ENCODE measurements around the gene PDCD7. TPM values are rescaled to one million over a fixed set of nuclear protein-coding genes. Genes with fewer than 3 reads are reported as not detected.

PDCD7 gene
- total RNA-seq, 1 donor from 2014 or later, result 19.3 TPM

DNA sequence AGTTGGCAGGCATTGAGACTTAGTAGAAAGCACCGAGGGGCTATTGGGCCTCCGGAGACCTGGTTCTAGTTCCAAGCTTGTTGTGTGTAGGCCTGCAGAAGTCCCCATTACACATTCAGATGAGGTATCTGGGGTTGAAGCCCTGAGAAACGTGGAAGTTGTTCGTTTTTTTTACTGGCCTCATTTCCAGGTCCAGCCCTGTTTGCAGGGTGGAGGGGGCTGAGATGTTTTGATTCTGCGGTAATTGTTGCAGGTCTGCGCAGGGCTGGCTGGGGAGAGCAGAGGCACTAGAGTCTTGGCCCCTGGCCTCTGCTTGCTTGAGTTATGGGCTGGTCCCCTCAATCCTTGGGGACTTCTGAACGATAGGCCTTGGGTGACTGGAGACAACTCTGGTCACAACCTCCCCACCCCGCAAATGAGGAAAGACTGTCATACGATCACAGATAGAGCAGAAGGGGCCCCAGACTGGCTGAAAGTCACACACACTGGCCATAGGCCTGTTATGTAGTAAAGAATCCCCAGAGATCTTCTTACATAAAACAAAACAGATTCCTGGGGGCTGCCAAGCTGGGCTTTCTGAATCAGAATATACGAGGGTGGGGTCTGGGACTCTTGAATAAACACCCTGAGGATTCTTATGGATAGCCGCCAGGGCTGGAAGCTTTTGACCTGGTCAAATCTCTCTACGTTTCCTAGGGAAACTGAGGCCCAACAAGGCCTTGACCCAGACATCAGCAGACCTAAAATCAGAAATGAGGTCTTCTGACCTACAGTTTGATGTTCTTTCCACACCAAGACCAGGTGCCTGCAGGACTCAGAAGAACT, 41.5 kb downstream of the PDCD7 start:
- H3K27ac Mint-ChIP-seq (ENCODE audit: unreplicated experiment), result no peak overlapping the region
- H3K9me3 Mint-ChIP-seq (ENCODE audit: unreplicated experiment), result no peaks in the 10 kb centered on the region
- TF ChIP-seq, protein P1, sequence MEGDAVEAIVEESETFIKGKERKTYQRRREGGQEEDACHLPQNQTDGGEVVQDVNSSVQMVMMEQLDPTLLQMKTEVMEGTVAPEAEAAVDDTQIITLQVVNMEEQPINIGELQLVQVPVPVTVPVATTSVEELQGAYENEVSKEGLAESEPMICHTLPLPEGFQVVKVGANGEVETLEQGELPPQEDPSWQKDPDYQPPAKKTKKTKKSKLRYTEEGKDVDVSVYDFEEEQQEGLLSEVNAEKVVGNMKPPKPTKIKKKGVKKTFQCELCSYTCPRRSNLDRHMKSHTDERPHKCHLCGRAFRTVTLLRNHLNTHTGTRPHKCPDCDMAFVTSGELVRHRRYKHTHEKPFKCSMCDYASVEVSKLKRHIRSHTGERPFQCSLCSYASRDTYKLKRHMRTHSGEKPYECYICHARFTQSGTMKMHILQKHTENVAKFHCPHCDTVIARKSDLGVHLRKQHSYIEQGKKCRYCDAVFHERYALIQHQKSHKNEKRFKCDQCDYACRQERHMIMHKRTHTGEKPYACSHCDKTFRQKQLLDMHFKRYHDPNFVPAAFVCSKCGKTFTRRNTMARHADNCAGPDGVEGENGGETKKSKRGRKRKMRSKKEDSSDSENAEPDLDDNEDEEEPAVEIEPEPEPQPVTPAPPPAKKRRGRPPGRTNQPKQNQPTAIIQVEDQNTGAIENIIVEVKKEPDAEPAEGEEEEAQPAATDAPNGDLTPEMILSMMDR (IDR thresholded peaks at IDR 0.05; ENCODE audit: unreplicated experiment), result no peak

DNA sequence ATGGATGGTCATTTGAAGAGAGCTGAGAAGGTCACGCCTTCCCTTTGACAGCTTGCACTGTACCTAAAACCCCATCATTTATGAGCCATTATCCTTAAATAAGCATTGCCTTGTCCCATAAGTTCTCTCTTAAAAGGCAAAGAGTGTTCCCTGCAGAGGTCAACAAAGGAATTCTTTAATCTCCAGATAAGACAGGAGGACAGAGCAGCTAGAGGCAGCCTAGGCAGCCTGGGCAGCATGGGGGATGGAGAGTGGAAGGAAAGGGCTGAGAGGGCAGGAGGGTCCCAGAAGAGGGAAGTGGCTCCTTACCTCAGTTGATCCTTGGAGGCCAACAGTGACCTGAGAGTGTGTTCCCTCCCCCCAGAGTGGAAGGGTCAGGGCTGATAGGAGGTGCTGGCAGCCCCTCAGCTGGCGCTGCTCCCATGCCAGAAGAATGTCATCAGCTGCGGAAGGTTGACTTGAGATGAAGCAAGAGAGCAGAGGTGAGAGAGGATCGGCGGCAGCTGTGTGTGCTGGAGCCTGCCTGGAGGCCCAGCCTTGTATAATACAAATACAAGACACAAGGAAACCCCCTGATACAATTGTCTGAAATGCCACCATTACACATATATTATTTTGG, 44.3 kb downstream of the PDCD7 start:
- Mint-ChIP-seq H3K36me3 (ENCODE audit: low read depth, unreplicated experiment) (no peaks in the 10 kb centered on the region), H3K27me3 (ENCODE audit: unreplicated experiment) (no peaks in the 10 kb centered on the region), H3K9me3 (ENCODE audit: unreplicated experiment) (no peaks in the 10 kb centered on the region), H3K4me3 (ENCODE audit: unreplicated experiment) (no peak overlapping the region), H3K27ac (ENCODE audit: unreplicated experiment) (peak overlapping the region; percentile 30), H3K4me1 (ENCODE audit: unreplicated experiment) (peaks cover 2% of the 10 kb centered on the region)
- DNase-seq (ENCODE audit: low spot score), result no peak
- TF ChIP-seq, protein P1 (IDR thresholded peaks at IDR 0.05; ENCODE audit: unreplicated experiment), result no peak

More for the DNA sequence above, 41.5 kb downstream of the PDCD7 start:
- Mint-ChIP-seq H3K4me3 (ENCODE audit: unreplicated experiment) (no peak overlapping the region), H3K4me1 (ENCODE audit: unreplicated experiment) (no peaks in the 10 kb centered on the region), H3K36me3 (ENCODE audit: low read depth, unreplicated experiment) (no peaks in the 10 kb centered on the region), H3K27me3 (ENCODE audit: unreplicated experiment) (no peaks in the 10 kb centered on the region)
- no peak for DNase-seq (ENCODE audit: low spot score)

DNA sequence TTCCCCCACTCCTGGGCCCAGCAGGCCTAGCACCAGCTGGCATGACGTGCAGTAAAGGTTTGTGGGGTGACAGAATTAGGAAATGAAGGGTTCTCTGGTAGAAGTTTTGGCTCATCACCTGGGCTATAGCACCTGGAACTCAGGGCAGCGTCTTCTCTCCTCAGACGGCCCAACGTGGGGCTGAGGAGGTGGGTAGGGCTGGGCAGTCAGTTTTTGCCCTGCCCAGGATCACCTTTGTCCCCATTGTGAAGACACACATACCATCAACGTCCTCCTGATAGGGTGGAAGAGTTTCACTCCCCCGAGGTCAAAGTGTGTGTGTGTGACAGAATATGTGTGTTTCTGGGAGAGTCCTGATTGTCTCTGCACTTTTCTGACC, 45.0 kb downstream of the PDCD7 start:
- DNase-seq (ENCODE audit: low spot score), result no peak
- TF ChIP-seq, protein P1 (IDR thresholded peaks at IDR 0.05; ENCODE audit: unreplicated experiment), result no peak
- Mint-ChIP-seq H3K4me1 (ENCODE audit: unreplicated experiment) (peaks cover 9% of the 10 kb centered on the region), H3K4me3 (ENCODE audit: unreplicated experiment) (no peak overlapping the region), H3K9me3 (ENCODE audit: unreplicated experiment) (no peaks in the 10 kb centered on the region), H3K27me3 (ENCODE audit: unreplicated experiment) (peaks cover 3% of the 10 kb centered on the region), H3K27ac (ENCODE audit: unreplicated experiment) (no peak overlapping the region), H3K36me3 (ENCODE audit: low read depth, unreplicated experiment) (no peaks in the 10 kb centered on the region)

DNA sequence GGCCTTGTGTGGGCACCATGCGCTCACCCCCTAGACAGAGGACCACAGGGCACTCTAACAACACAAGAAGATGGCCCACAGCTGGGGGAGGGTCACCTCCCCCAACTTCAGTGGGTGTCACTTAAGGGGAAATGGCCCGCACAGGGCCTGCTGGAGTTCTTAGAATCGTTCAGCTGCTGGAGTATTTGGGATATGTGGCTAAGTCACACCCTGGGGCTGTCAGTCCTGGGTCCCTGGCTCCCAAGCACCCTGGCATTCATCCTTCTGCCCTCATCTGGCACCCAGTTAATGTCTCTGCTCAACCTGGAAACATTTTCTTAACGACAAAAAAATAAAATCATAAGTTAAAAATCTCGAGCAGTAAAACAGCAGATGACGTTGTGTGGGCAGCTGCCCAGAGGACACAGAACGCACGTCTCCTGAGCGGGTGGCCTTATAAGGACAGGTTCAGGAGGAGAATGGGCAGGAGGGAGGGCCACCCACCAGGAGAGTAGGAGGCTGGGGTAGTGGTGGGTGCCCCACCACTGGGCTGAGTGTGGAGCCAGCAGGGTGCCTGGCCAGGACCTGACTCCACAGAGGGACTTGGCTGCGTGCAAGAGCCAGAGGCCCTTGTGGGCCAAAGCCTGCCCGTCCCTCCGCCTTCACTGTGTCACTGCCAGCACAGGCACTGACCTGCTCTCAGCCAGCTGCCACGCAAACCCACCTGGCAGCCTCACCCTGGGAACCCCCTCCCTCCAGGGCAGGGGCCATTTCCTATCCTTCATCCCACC, 45.5 kb downstream of the PDCD7 start:
- no peak for DNase-seq (ENCODE audit: low spot score)
- no peak overlapping the region for H3K4me3 Mint-ChIP-seq (ENCODE audit: unreplicated experiment)
- no peak overlapping the region for H3K27ac Mint-ChIP-seq (ENCODE audit: unreplicated experiment)

More for the DNA sequence above, 45.5 kb downstream of the PDCD7 start:
- H3K9me3 Mint-ChIP-seq (ENCODE audit: unreplicated experiment), result no peaks in the 10 kb centered on the region
- no peaks in the 10 kb centered on the region for H3K36me3 Mint-ChIP-seq (ENCODE audit: low read depth, unreplicated experiment)
- TF ChIP-seq, protein P1 (IDR thresholded peaks at IDR 0.05; ENCODE audit: unreplicated experiment), result no peak
- peaks cover 4% of the 10 kb centered on the region for H3K27me3 Mint-ChIP-seq (ENCODE audit: unreplicated experiment)
- peaks cover 14% of the 10 kb centered on the region for H3K4me1 Mint-ChIP-seq (ENCODE audit: unreplicated experiment)
